Endothelial cell of umbilical vein (primary cell): ENCODE data around the gene SH3YL1. TPM values are rescaled to one million over a fixed set of nuclear protein-coding genes. Genes with fewer than 3 reads are reported as not detected.

Experiments used
- BruUV-seq: library from RNA; stranded (reverse); fragments of 400-500 nt; replicated peaks from 2 replicates; lab custom pipeline; 2021; lab: Mats Ljungman, UMichigan
- CTCF ChIA-PET: fragments of 300-600, 350-600 bp; sonication (Branson Sonifier 250); formaldehyde crosslinking; loops from one replicate; lab custom pipeline; 2021; ENCODE audit warnings: antibody characterized with exemption, inconsistent platforms; lab: Charles Lee
- POLR2A ChIA-PET: fragments of 300-600, 350-600 bp; sonication (Branson Sonifier 250); formaldehyde crosslinking; loops from one replicate; lab custom pipeline; 2021; ENCODE audit warnings: antibody characterized with exemption, inconsistent platforms; lab: Charles Lee
- DNase-seq: peaks from one replicate; pipeline ENCODE4 v3.0.0-alpha.2; 2011; ENCODE audit warnings: low read depth, low spot score
- FAIRE-seq: peaks from 2 replicates; lab custom pipeline; 2011; peaks lifted over from hg19 to GRCh38; lab: Jason Lieb, UNC
- H2AFZ ChIP-seq: 2 replicates; pipeline ENCODE4 v1.6.0; 2012; ENCODE audit warnings: low read depth, low read length, control low read depth, inconsistent platforms
- H3K27ac ChIP-seq: 2 replicates; pipeline ENCODE4 v1.5.1; 2011; ENCODE audit warnings: low read depth, mild to moderate bottlenecking, control low read depth, low read length, moderate library complexity; ENCODE audit not compliant: insufficient read depth
- H3K27me3 ChIP-seq, 2 experiments: 2 replicates each; pipeline versions ENCODE4 v1.6.0 to v1.6.1; 2011; ENCODE audit warnings: low read length in 2 of 2, mixed read lengths in 1 of 2; ENCODE audit not compliant: control insufficient read depth in 2 of 2, insufficient read depth in 2 of 2
- H3K36me3 ChIP-seq, 2 experiments: 2 replicates in 1 of 2; 3 replicates in 1 of 2; pipeline ENCODE4 v1.5.1; 2011; ENCODE audit warnings: low read length in 2 of 2, mild to moderate bottlenecking in 1 of 2, moderate library complexity in 1 of 2; ENCODE audit not compliant: control insufficient read depth in 2 of 2, insufficient read depth in 2 of 2; ENCODE audit errors: extremely low read depth in 1 of 2
- H3K4me1 ChIP-seq: 3 replicates; pipeline ENCODE4 v1.5.1; 2011; ENCODE audit warnings: mild to moderate bottlenecking, low read length; ENCODE audit not compliant: control insufficient read depth, insufficient read depth; ENCODE audit errors: extremely low read depth
- H3K4me2 ChIP-seq: 2 replicates; pipeline ENCODE4 v1.6.1; 2011; ENCODE audit warnings: low read length, control low read depth, mixed read lengths; ENCODE audit not compliant: insufficient read depth
- H3K4me3 ChIP-seq, 3 experiments: fragments of 200-600 bp in 1 of 3; sonication (generic), shearing (Covaris generic) in 1 of 3; replicated peaks in 1 of 3; 2 replicates each; pipeline ENCODE4 v1.5.1; 2011 to 2016; ENCODE audit warnings: control low read depth in 3 of 3, low read length in 3 of 3, mild to moderate bottlenecking in 2 of 3, inconsistent platforms in 1 of 3, low read depth in 1 of 3, moderate library complexity in 1 of 3; ENCODE audit not compliant: insufficient read depth in 1 of 3
- H3K79me2 ChIP-seq: 2 replicates; pipeline ENCODE4 v1.6.0; 2012; ENCODE audit warnings: low read length, inconsistent platforms; ENCODE audit not compliant: control insufficient read depth, insufficient read depth
- H3K9ac ChIP-seq: replicated peaks from 2 replicates; pipeline ENCODE3; 2011; ENCODE audit warnings: low read length, control low read depth; ENCODE audit not compliant: insufficient read depth; ENCODE audit errors: extremely low read depth
- H3K9me1 ChIP-seq: replicated peaks from 3 replicates; pipeline ENCODE4 v1.6.0; 2011; ENCODE audit warnings: mild to moderate bottlenecking, low read length; ENCODE audit not compliant: control insufficient read depth, insufficient read depth; ENCODE audit errors: extremely low read depth
- H3K9me3 ChIP-seq: replicated peaks from 2 replicates; pipeline ENCODE4 v1.5.1; 2012; ENCODE audit warnings: low read length, inconsistent platforms; ENCODE audit not compliant: control insufficient read depth, insufficient read depth
- H4K20me1 ChIP-seq: replicated peaks from 2 replicates; pipeline ENCODE3; 2011; ENCODE audit warnings: mild to moderate bottlenecking, low read length; ENCODE audit not compliant: control insufficient read depth, insufficient read depth; ENCODE audit errors: extremely low read depth
- CTCF ChIP-seq, 2 donors: IDR thresholded peaks; 1 replicate in 1 of 2; 2 replicates in 1 of 2; pipeline ENCODE4 v1.5.1; 2011; ENCODE audit warnings: low read length in 2 of 2, mild to moderate bottlenecking in 2 of 2, moderate library complexity in 2 of 2, control low read depth in 1 of 2, inconsistent platforms in 1 of 2, low read depth in 1 of 2; ENCODE audit not compliant: insufficient read depth in 1 of 2; ENCODE audit errors: extremely low read depth in 1 of 2
- EZH2 ChIP-seq: IDR thresholded peaks from 2 replicates; pipeline ENCODE4 v1.6.1; 2012; ENCODE audit warnings: borderline replicate concordance, low read depth, mild to moderate bottlenecking, moderate library complexity, low read length, inconsistent platforms; ENCODE audit not compliant: severe bottlenecking
- FOS ChIP-seq: IDR thresholded peaks from 2 replicates; pipeline ENCODE4 v1.6.1; 2011; ENCODE audit warnings: mild to moderate bottlenecking, low read length, moderate library complexity, borderline replicate concordance; ENCODE audit not compliant: insufficient read depth
- GATA2 ChIP-seq: IDR thresholded peaks from 2 replicates; pipeline ENCODE4 v1.7.0; 2011; ENCODE audit warnings: low read depth, mild to moderate bottlenecking, moderate library complexity, mixed read lengths, low read length; ENCODE audit not compliant: insufficient read length, insufficient read depth
- JUN ChIP-seq: IDR thresholded peaks from 2 replicates; pipeline ENCODE4 v1.6.1; 2011; ENCODE audit warnings: borderline replicate concordance, low read depth; ENCODE audit not compliant: insufficient read length, insufficient read depth
- MAX ChIP-seq: IDR thresholded peaks from 2 replicates; pipeline ENCODE4 v1.6.1; 2011; ENCODE audit not compliant: insufficient read depth, insufficient read length
- MYC ChIP-seq: IDR thresholded peaks from one replicate; pipeline ENCODE4 v1.6.1; 2011; ENCODE audit warnings: mild to moderate bottlenecking, low read depth, low read length
- POLR2A ChIP-seq: IDR thresholded peaks from 2 replicates; pipeline ENCODE4 v1.6.1; 2012; ENCODE audit warnings: low read depth, mild to moderate bottlenecking, control low read depth, low read length
- POLR2AphosphoS5 ChIP-seq: IDR thresholded peaks from 2 replicates; pipeline ENCODE4 v1.6.1; 2012; ENCODE audit warnings: low read depth, mild to moderate bottlenecking, control low read depth, low read length, moderate library complexity; ENCODE audit not compliant: insufficient read depth
- dilution Hi-C: fragments of 300-500 bp; cut with MboI; formaldehyde crosslinking; loops from one replicate; pipeline ENCODE4 v1.15.0; 2019; ENCODE audit warnings: low sequenced_read_pairs; ENCODE audit not compliant: extremely low pct_ligation_motif_present
- intact Hi-C: fragments of 100-400 bp; cut with micrococcal nuclease; formaldehyde crosslinking; loops from one replicate; pipeline ENCODE4 v1.10.0; 2022
- polyA plus RNA-seq, 4 experiments: library from polyadenylated mRNA; depleted of rRNA in 3 of 4; stranded (reverse) in 3 of 4; unstranded in 1 of 4; fragments of >200 nt; gene quantifications; 2 replicates each; pipeline versions ENCODE4 v1.2.1 to v1.2.3, GENCODE V29; 2011 to 2012; ENCODE audit warnings: missing spikeins in 1 of 4
- total RNA-seq: library from RNA; stranded (reverse); gene quantifications from 2 replicates; pipeline ENCODE4 v1.2.3, GENCODE V29; 2021

SH3YL1 gene
- total and polyA plus RNA-seq, 2 donors (not counting 3 experiments of a cell fraction or from before 2014, with no cell fraction given) = 12.5 to 22.4 TPM

GRCh38 chr2:179886-180285 lies 83.9 kb downstream of the SH3YL1 start:
- Histone ChIP-seq H3K9ac (no peak overlapping the region), H3K4me1 (no peaks in the 10 kb centered on the region), H3K27ac (no peak overlapping the region), H3K36me3 (no peaks in the 10 kb centered on the region), H3K4me2 (no peak overlapping the region), H4K20me1 (no peaks in the 10 kb centered on the region), H3K9me1 (no peaks in the 10 kb centered on the region), H3K27me3 (no peaks in the 10 kb centered on the region), H2AFZ (no peak overlapping the region), H3K79me2 (no peaks in the 10 kb centered on the region), H3K4me3 (no peak overlapping the region), H3K9me3 (peaks cover 3% of the 10 kb centered on the region)
- ChIA-PET POLR2A (no interaction called here), CTCF (no interaction called here)
- DNase-seq (no peak), FAIRE-seq (no peak)
- TF ChIP-seq EZH2 (no peak), GATA2 (no peak), POLR2AphosphoS5 (no peak), MYC (no peak), FOS (no peak), POLR2A (no peak), CTCF (IDR thresholded peaks at IDR 0.05; ENCODE audit: extremely low read depth in 1 of 2, insufficient read depth in 1 of 2, low read depth in 1 of 2, low read length in 2 of 2) (no peak), JUN (no peak), MAX (no peak)
- dilution Hi-C loops (no loop called here), intact Hi-C loops (no loop called here)
- no TSS peak for BruUV-seq
